ENCODE results near the gene MESP2. TPM values are rescaled to one million over a fixed set of nuclear protein-coding genes. Genes with fewer than 3 reads are reported as not detected.

MESP2 gene
- total RNA-seq, 2 experiments from 2014 or later = not detected

- ATAC-seq (ENCODE audit: poor library complexity) (no peak), DNase-seq (no peak)
- H3K4me3 ChIP-seq (ENCODE audit: low read length) = no peak overlapping the region
- CTCF ChIA-PET = interaction anchor here (2.4 kb wide), 1 partner anchor 8 kb away, joined by 8 read pairs; no protein-coding TSS in a partner anchor
- Mint-ChIP-seq H3K36me3 (ENCODE audit: low read depth) (no peaks in the 10 kb centered on the region), H3K4me1 (ENCODE audit: low read depth) (no peaks in the 10 kb centered on the region), H3K9me3 (no peaks in the 10 kb centered on the region), H3K27ac (no peak overlapping the region), H3K4me3 (no peak overlapping the region), H3K27me3 (peaks cover 14% of the 10 kb centered on the region)
- H3K36me3 ChIP-seq (ENCODE audit: insufficient read depth, low read length) = no peaks in the 10 kb centered on the region
- no peak overlapping the region for H3K27ac ChIP-seq (ENCODE audit: low read depth in 1 of 2, low read length in 2 of 2)
- no peaks in the 10 kb centered on the region for H3K4me1 ChIP-seq (ENCODE audit: insufficient read depth, low read length)
- no peak for TF ChIP-seq CTCF (IDR thresholded peaks at IDR 0.05)
- H3K9me3 ChIP-seq (ENCODE audit: control insufficient read depth in 1 of 2, insufficient read depth in 1 of 2, low read length in 2 of 2) = no peaks in the 10 kb centered on the region
- intact Hi-C loops (cut with DNase I, micrococcal nuclease) = no loop called here
- POLR2A ChIA-PET = no interaction called here
- H3K27me3 ChIP-seq (ENCODE audit: control insufficient read depth in 1 of 2, insufficient read depth in 2 of 2, low read length in 2 of 2) = peaks cover 2 to 6% of the 10 kb centered on the region in 2 experiments
These were observed 43.5 kb upstream of the MESP2 start for GRCh38 chr15:89732451-89733172.

GRCh38 chr15:89735773-89736172 is 40.4 kb upstream of the MESP2 start:
- Mint-ChIP-seq H3K4me3 (no peak overlapping the region), H3K27ac (no peak overlapping the region), H3K36me3 (ENCODE audit: low read depth) (no peaks in the 10 kb centered on the region), H3K4me1 (ENCODE audit: low read depth) (no peaks in the 10 kb centered on the region), H3K27me3 (peaks cover 14% of the 10 kb centered on the region), H3K9me3 (no peaks in the 10 kb centered on the region)
- no peak for DNase-seq
- Histone ChIP-seq H3K27ac (ENCODE audit: low read depth in 1 of 2, low read length in 2 of 2) (no peak overlapping the region), H3K27me3 (ENCODE audit: control insufficient read depth in 1 of 2, insufficient read depth in 2 of 2, low read length in 2 of 2) (peaks cover 2 to 6% of the 10 kb centered on the region in 2 experiments), H3K9me3 (ENCODE audit: control insufficient read depth in 1 of 2, insufficient read depth in 1 of 2, low read length in 2 of 2) (no peaks in the 10 kb centered on the region), H3K4me1 (ENCODE audit: insufficient read depth, low read length) (peaks cover 3% of the 10 kb centered on the region), H3K4me3 (ENCODE audit: low read length) (no peak overlapping the region), H3K36me3 (ENCODE audit: insufficient read depth, low read length) (no peaks in the 10 kb centered on the region)
- no peak for TF ChIP-seq CTCF (IDR thresholded peaks at IDR 0.05)
- ATAC-seq (ENCODE audit: poor library complexity) = no peak
- CTCF ChIA-PET = no interaction called here
- intact Hi-C loops (cut with DNase I, micrococcal nuclease) = no loop called here
- POLR2A ChIA-PET = no interaction called here

- no peaks in the 10 kb centered on the region for H3K36me3 Mint-ChIP-seq (ENCODE audit: low read depth)
- Histone ChIP-seq H3K4me1 (ENCODE audit: insufficient read depth, low read length) (peaks cover 3% of the 10 kb centered on the region), H3K27me3 (ENCODE audit: control insufficient read depth in 1 of 2, insufficient read depth in 2 of 2, low read length in 2 of 2) (peaks cover 0 to 6% of the 10 kb centered on the region in 2 experiments), H3K27ac (ENCODE audit: low read depth in 1 of 2, low read length in 2 of 2) (no peak overlapping the region), H3K36me3 (ENCODE audit: insufficient read depth, low read length) (no peaks in the 10 kb centered on the region), H3K9me3 (ENCODE audit: control insufficient read depth in 1 of 2, insufficient read depth in 1 of 2, low read length in 2 of 2) (no peaks in the 10 kb centered on the region), H3K4me3 (ENCODE audit: low read length) (no peak overlapping the region)
- peak; percentile 86 for ATAC-seq (ENCODE audit: poor library complexity)
- intact Hi-C loops (cut with DNase I, micrococcal nuclease) = loop anchor here (1.0 to 10.0 kb wide), 7 partner anchors 135 to 545 kb away; no protein-coding TSS in a partner anchor
- peak in 13 of 14 experiments; percentile 15 to 82 (median 44) for DNase-seq
- peaks cover 5% of the 10 kb centered on the region for H3K27me3 Mint-ChIP-seq
- H3K27ac Mint-ChIP-seq = no peak overlapping the region
- H3K4me1 Mint-ChIP-seq (ENCODE audit: low read depth) = no peaks in the 10 kb centered on the region
- H3K4me3 Mint-ChIP-seq = no peak overlapping the region
- ChIA-PET POLR2A (interaction anchor here (0.6 kb wide), 2 partner anchors 10 to 346 kb away, joined by 3 read pairs; no protein-coding TSS in a partner anchor), CTCF (interaction anchor here (0.6 to 1.7 kb wide), 7 partner anchors 9 to 37 kb away, joined by 3 to 8 read pairs (median 5); partner anchors contain the start of gene MESP1)
- no peaks in the 10 kb centered on the region for H3K9me3 Mint-ChIP-seq
- peak; percentile 91 for TF ChIP-seq CTCF (IDR thresholded peaks at IDR 0.05)
These were observed 36.0 kb upstream of the MESP2 start for GRCh38 chr15:89740137-89740536.
